IMR-90 (cell line): Measurements from ENCODE around the gene RNF145.

Experiments
- BHLHE40 ChIP-seq: fragments of 150-350 bp; IDR thresholded peaks from 2 replicates; pipeline ENCODE4 v1.6.1; 2016; ENCODE audit warnings: mild to moderate bottlenecking, low read depth, low read length
- CEBPB ChIP-seq: IDR thresholded peaks from 2 replicates; pipeline ENCODE4 v1.6.1; 2012; ENCODE audit warnings: low read depth, low read length, improper control_type of control experiment
- CHD1 ChIP-seq: IDR thresholded peaks from 2 replicates; pipeline ENCODE4 v1.6.1; 2012; ENCODE audit warnings: low read depth, low read length, improper control_type of control experiment
- MXI1 ChIP-seq: IDR thresholded peaks from 2 replicates; pipeline ENCODE4 v1.6.1; 2012; ENCODE audit warnings: low read depth, mild to moderate bottlenecking, low read length, moderate library complexity, borderline replicate concordance
- POLR2A ChIP-seq: IDR thresholded peaks from 2 replicates; pipeline ENCODE4 v1.6.1; 2012; ENCODE audit warnings: mild to moderate bottlenecking, low read depth, low read length
- RAD21 ChIP-seq: IDR thresholded peaks from 2 replicates; pipeline ENCODE4 v1.6.1; 2012; ENCODE audit warnings: low read length, improper control_type of control experiment
- RCOR1 ChIP-seq: IDR thresholded peaks from 2 replicates; pipeline ENCODE4 v1.6.1; 2012; ENCODE audit warnings: mild to moderate bottlenecking, low read length, improper control_type of control experiment; ENCODE audit not compliant: insufficient replicate concordance
- SMC3 ChIP-seq: fragments of 150-350 bp; IDR thresholded peaks from 2 replicates; pipeline ENCODE4 v1.6.1; 2016; ENCODE audit warnings: low read depth, mild to moderate bottlenecking, antibody characterized with exemption, low read length, moderate library complexity
- TF ChIP-seq, protein P1 (sequence below): conservative IDR thresholded peaks from 2 replicates; pipeline ENCODE4 v1.5.1; 2012; ENCODE audit warnings: mild to moderate bottlenecking, low read depth, low read length, improper control_type of control experiment
- TF ChIP-seq, protein P2 (sequence below): fragments of 150-350 bp; IDR thresholded peaks from 2 replicates; pipeline ENCODE4 v1.6.1; 2017; ENCODE audit warnings: mild to moderate bottlenecking, antibody characterized with exemption, low read length, low read depth
- TF ChIP-seq, protein P3 (sequence below): fragments of 150-350 bp; IDR thresholded peaks from 2 replicates; pipeline ENCODE4 v1.6.1; 2016; ENCODE audit warnings: low read depth, mild to moderate bottlenecking, low read length, moderate library complexity, borderline replicate concordance

DNA sequence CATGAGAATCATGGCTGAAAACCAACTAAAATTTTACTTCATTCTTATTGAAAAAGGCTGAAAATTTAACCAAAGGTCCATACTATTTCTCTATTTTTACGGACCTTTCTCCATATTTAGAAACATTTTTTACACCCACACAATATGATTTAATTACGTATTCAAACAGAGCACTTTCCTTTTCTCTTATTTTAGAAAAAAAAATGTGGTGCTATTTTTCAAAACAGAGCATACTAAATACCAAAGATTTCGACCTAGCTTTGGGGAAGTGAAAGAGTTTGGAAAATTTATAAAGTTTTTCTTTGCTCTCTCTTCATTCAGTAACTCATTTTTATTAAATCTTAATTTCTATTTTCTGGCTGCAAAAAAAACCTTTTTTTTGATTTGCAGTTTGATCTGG lies 38.1 kb downstream of the RNF145 start:
- TF ChIP-seq, protein P1, sequence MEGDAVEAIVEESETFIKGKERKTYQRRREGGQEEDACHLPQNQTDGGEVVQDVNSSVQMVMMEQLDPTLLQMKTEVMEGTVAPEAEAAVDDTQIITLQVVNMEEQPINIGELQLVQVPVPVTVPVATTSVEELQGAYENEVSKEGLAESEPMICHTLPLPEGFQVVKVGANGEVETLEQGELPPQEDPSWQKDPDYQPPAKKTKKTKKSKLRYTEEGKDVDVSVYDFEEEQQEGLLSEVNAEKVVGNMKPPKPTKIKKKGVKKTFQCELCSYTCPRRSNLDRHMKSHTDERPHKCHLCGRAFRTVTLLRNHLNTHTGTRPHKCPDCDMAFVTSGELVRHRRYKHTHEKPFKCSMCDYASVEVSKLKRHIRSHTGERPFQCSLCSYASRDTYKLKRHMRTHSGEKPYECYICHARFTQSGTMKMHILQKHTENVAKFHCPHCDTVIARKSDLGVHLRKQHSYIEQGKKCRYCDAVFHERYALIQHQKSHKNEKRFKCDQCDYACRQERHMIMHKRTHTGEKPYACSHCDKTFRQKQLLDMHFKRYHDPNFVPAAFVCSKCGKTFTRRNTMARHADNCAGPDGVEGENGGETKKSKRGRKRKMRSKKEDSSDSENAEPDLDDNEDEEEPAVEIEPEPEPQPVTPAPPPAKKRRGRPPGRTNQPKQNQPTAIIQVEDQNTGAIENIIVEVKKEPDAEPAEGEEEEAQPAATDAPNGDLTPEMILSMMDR, result no peak
- TF ChIP-seq POLR2A, result no peak
- TF ChIP-seq MXI1, result no peak
- TF ChIP-seq, protein P2, sequence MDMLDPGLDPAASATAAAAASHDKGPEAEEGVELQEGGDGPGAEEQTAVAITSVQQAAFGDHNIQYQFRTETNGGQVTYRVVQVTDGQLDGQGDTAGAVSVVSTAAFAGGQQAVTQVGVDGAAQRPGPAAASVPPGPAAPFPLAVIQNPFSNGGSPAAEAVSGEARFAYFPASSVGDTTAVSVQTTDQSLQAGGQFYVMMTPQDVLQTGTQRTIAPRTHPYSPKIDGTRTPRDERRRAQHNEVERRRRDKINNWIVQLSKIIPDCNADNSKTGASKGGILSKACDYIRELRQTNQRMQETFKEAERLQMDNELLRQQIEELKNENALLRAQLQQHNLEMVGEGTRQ, result no peak
- no peak for TF ChIP-seq CHD1
- no peak for TF ChIP-seq RCOR1
- no peak for TF ChIP-seq SMC3
- no peak for TF ChIP-seq BHLHE40
- TF ChIP-seq RAD21, result no peak
- TF ChIP-seq, protein P3, sequence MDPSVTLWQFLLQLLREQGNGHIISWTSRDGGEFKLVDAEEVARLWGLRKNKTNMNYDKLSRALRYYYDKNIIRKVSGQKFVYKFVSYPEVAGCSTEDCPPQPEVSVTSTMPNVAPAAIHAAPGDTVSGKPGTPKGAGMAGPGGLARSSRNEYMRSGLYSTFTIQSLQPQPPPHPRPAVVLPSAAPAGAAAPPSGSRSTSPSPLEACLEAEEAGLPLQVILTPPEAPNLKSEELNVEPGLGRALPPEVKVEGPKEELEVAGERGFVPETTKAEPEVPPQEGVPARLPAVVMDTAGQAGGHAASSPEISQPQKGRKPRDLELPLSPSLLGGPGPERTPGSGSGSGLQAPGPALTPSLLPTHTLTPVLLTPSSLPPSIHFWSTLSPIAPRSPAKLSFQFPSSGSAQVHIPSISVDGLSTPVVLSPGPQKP, result no peak
- no peak for TF ChIP-seq CEBPB
